Measurements from ENCODE around the gene ANGEL1. TPM values are rescaled to one million over a fixed set of nuclear protein-coding genes. Genes with fewer than 3 reads are reported as not detected.

ANGEL1 gene
- polyA plus RNA-seq, 1 donor from 2014 or later, result 20.7 TPM

GRCh38 chr14:76830556-76830955, 17.9 kb upstream of the ANGEL1 start:
- Mint-ChIP-seq H3K9me3 (peaks cover 0 to 1% (median 0%) of the 10 kb centered on the region in 3 donors), H3K27ac (no peak overlapping the region), H3K36me3 (peaks cover 3% of the 10 kb centered on the region), H3K4me1 (no peaks in the 10 kb centered on the region), H3K4me3 (no peak overlapping the region), H3K27me3 (peaks cover 12% of the 10 kb centered on the region)

- Mint-ChIP-seq H3K27ac (no peak overlapping the region), H3K27me3 (peaks cover 12% of the 10 kb centered on the region)
Measured at GRCh38 chr14:76829650-76830421, 17.2 kb upstream of the ANGEL1 start.

GRCh38 chr14:76829013-76829365, 16.3 kb upstream of the ANGEL1 start:
- Mint-ChIP-seq H3K36me3 (peaks cover 5% of the 10 kb centered on the region), H3K4me1 (no peaks in the 10 kb centered on the region), H3K27me3 (peaks cover 8% of the 10 kb centered on the region), H3K9me3 (peaks cover 0 to 1% (median 0%) of the 10 kb centered on the region in 3 donors), H3K27ac (no peak overlapping the region), H3K4me3 (no peak overlapping the region)

More at GRCh38 chr14:76829650-76830421, 17.2 kb upstream of the ANGEL1 start:
- no peaks in the 10 kb centered on the region for H3K4me1 Mint-ChIP-seq
- H3K9me3 Mint-ChIP-seq, result peaks cover 0 to 1% (median 0%) of the 10 kb centered on the region in 3 donors
- no peak overlapping the region for H3K4me3 Mint-ChIP-seq
- peaks cover 3% of the 10 kb centered on the region for H3K36me3 Mint-ChIP-seq

GRCh38 chr14:76828339-76829012, 15.8 kb upstream of the ANGEL1 start:
- Mint-ChIP-seq H3K4me1 (no peaks in the 10 kb centered on the region), H3K27me3 (peaks cover 6% of the 10 kb centered on the region), H3K4me3 (no peak overlapping the region), H3K9me3 (peaks cover 0 to 1% (median 0%) of the 10 kb centered on the region in 3 donors), H3K27ac (no peak overlapping the region), H3K36me3 (peaks cover 5% of the 10 kb centered on the region)

- Mint-ChIP-seq H3K4me1 (no peaks in the 10 kb centered on the region), H3K9me3 (no peaks in the 10 kb centered on the region), H3K27me3 (peaks cover 8% of the 10 kb centered on the region), H3K27ac (no peak overlapping the region), H3K4me3 (no peak overlapping the region), H3K36me3 (peaks cover 5% of the 10 kb centered on the region)
Measured at GRCh38 chr14:76827696-76828296, 15.1 kb upstream of the ANGEL1 start.

GRCh38 chr14:76826122-76826521, 13.4 kb upstream of the ANGEL1 start, which contains the start of gene LRRC74A:
LRRC74A (plus strand) TSS chr14:76826408; CDS start chr14:76826698, 290 bp downstream.
- H3K4me3 Mint-ChIP-seq, result peak within 1 kb of the TSS in 1 of 4 donors; percentile 28

GRCh38 chr14:76820700-76821099, 8.0 kb upstream of the ANGEL1 start:
- Mint-ChIP-seq H3K4me1 (no peaks in the 10 kb centered on the region), H3K4me3 (no peak overlapping the region), H3K36me3 (peaks cover 2% of the 10 kb centered on the region), H3K9me3 (peaks cover 0 to 2% (median 0%) of the 10 kb centered on the region in 3 donors), H3K27ac (no peak overlapping the region), H3K27me3 (peaks cover 13% of the 10 kb centered on the region)

More at GRCh38 chr14:76826122-76826521, 13.4 kb upstream of the ANGEL1 start, which contains the start of gene LRRC74A:
- Mint-ChIP-seq H3K27me3 (peaks cover 5% of the 10 kb centered on the region), H3K27ac (no peak within 1 kb of the TSS), H3K9me3 (no peaks in the 10 kb centered on the region), H3K4me1 (no peaks in the 10 kb centered on the region), H3K36me3 (peaks cover 2% of the 10 kb centered on the region)

GRCh38 chr14:76814726-76815645, 2.3 kb upstream of the ANGEL1 start:
- Mint-ChIP-seq H3K4me1 (peaks cover 19 to 23% (median 21%) of the 10 kb centered on the region in 3 donors), H3K27me3 (peaks cover 2% of the 10 kb centered on the region), H3K36me3 (no peaks in the 10 kb centered on the region), H3K27ac (peak overlapping the region in 1 of 3 donors; percentile 90), H3K9me3 (no peaks in the 10 kb centered on the region), H3K4me3 (peak overlapping the region in 2 of 4 donors; percentile 10 to 39)

GRCh38 chr14:76812093-76812421, 625 bp downstream of the ANGEL1 start:
- H3K4me1 Mint-ChIP-seq, result peaks cover 19 to 23% (median 21%) of the 10 kb centered on the region in 3 donors

GRCh38 chr14:76811561-76811960, 1.1 kb downstream of the ANGEL1 start:
- Mint-ChIP-seq H3K36me3 (peaks cover 5% of the 10 kb centered on the region), H3K27me3 (no peaks in the 10 kb centered on the region), H3K4me3 (peak overlapping the region; percentile 87 to 98 (median 94)), H3K27ac (peak overlapping the region; percentile 90 to 97 (median 95)), H3K9me3 (no peaks in the 10 kb centered on the region), H3K4me1 (peaks cover 19 to 23% (median 21%) of the 10 kb centered on the region in 3 donors)

More at GRCh38 chr14:76812093-76812421, 625 bp downstream of the ANGEL1 start:
- peaks cover 5% of the 10 kb centered on the region for H3K36me3 Mint-ChIP-seq
- H3K9me3 Mint-ChIP-seq, result no peaks in the 10 kb centered on the region
- H3K27me3 Mint-ChIP-seq, result no peaks in the 10 kb centered on the region
- peak overlapping the region; percentile 90 to 97 (median 95) for H3K27ac Mint-ChIP-seq
- peak overlapping the region; percentile 87 to 98 (median 94) for H3K4me3 Mint-ChIP-seq

GRCh38 chr14:76810953-76811400, 1.7 kb downstream of the ANGEL1 start:
- Mint-ChIP-seq H3K4me1 (peaks cover 19 to 23% (median 21%) of the 10 kb centered on the region in 3 donors), H3K27me3 (no peaks in the 10 kb centered on the region), H3K36me3 (peaks cover 5% of the 10 kb centered on the region), H3K27ac (peak overlapping the region; percentile 82 to 90 (median 89)), H3K9me3 (no peaks in the 10 kb centered on the region), H3K4me3 (peak overlapping the region; percentile 87 to 98 (median 94))

- Mint-ChIP-seq H3K27me3 (no peaks in the 10 kb centered on the region), H3K4me1 (peaks cover 19 to 23% (median 21%) of the 10 kb centered on the region in 3 donors), H3K27ac (peak overlapping the region in 1 of 3 donors; percentile 90), H3K4me3 (peak overlapping the region; percentile 87 to 98 (median 94)), H3K9me3 (no peaks in the 10 kb centered on the region), H3K36me3 (peaks cover 5% of the 10 kb centered on the region)
Measured at GRCh38 chr14:76810525-76810924, 2.2 kb downstream of the ANGEL1 start.

- no peaks in the 10 kb centered on the region for H3K9me3 Mint-ChIP-seq
- no peak overlapping the region for H3K4me3 Mint-ChIP-seq
- no peak overlapping the region for H3K27ac Mint-ChIP-seq
- peaks cover 20 to 23% (median 21%) of the 10 kb centered on the region in 3 donors for H3K4me1 Mint-ChIP-seq
- peaks cover 5% of the 10 kb centered on the region for H3K36me3 Mint-ChIP-seq
- H3K27me3 Mint-ChIP-seq, result no peaks in the 10 kb centered on the region
Measured at GRCh38 chr14:76808990-76809389, 3.7 kb downstream of the ANGEL1 start.

GRCh38 chr14:76808011-76808410, 4.7 kb downstream of the ANGEL1 start:
- Mint-ChIP-seq H3K4me1 (peaks cover 17 to 18% (median 18%) of the 10 kb centered on the region in 3 donors), H3K36me3 (peaks cover 8% of the 10 kb centered on the region), H3K9me3 (no peaks in the 10 kb centered on the region), H3K4me3 (no peak overlapping the region), H3K27ac (no peak overlapping the region), H3K27me3 (no peaks in the 10 kb centered on the region)

Measured in IgD-negative memory B cell (primary cell).